HG03521 (cell line): ENCODE measurements around the gene FANCC.

Experiments
- ATAC-seq: cut with Tn5 transposase; IDR thresholded peaks from one replicate; pipeline ENCODE4 v1.9.1; 2021; ENCODE audit warnings: mild to moderate bottlenecking, moderate library complexity; ENCODE audit not compliant: unreplicated experiment

FANCC gene

DNA sequence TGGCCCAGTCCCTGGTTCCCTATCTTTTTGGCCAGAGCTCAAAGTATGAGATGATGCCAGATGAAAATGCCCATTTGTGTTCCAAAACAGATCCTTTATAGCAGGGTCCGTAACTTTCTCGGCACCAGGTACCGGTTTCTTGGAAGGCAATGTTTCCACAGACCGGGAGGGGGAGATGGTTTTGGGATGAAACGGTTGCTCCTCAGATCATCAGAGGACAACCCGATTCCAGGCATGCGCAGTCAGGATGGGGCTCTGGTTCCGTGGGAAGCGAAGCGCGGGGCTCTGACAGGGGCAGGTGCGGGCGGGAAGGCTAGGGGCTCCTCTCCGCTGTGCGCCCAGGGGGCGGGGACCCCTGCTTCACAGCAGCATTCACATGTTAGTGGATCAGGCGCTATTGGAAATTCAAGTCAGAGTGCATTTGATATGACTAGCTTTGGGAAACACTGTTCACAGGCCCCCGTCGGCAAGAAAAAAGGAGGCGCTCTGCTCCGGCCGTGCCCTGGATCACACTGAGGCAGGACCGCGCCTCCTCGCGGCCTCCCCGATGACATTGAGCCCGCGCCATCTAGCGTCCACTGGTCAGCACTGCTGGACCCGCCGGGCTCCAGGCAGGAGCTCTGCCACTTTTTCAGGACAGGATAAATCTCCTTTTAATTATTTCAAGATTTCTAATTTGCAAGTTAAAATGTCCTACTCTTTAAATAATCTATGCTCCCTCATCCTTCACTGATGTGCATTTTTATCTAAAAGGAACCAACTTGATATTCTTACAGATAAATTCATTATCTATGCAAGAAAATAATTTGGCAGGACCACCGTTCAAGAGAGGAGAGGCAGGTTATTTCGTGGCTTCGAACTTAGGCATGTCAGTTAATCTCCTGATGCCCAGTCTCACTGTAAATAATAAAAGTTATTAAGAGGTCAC lies 190.0 kb downstream of the FANCC start:
- peak; percentile 50 for ATAC-seq

DNA sequence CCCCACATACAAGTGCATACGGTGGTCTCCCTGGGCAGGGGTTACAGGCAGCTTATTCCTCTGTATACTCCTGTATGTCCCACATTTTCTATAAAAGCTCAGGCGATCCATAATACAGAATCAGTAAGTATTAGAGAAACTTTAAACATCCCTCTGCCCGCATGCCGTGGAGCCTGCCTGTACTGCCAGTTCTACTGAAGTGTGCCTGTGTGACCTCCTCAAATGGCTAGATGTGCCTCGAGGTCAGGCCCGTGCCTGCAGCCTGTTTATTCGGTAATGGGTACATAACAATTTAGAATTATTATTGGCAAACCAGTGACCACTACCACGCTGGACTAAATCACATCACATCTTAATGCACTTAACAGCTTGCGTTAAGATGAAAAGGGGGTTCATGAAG lies 190.8 kb downstream of the FANCC start:
- ATAC-seq, result no peak

DNA sequence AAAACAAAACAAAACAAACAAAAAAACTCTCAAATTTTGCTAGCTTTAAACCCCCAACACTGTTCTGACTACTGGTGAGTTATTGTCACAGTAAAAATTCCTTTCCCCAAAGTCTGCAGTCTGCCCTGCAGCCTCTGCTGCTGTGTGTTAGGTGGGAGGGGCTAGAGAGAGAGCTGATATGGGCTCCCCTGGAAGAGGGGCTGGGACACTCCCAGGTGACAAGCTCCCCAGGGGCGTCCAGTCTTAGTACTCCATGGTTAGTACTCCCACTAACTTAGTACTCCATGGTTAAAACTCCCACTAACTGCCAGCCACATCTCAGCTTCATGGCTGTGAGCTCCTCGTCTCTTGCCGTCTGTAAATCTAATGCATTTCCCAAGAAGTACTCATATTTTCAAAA lies 191.9 kb downstream of the FANCC start:
- no peak for ATAC-seq

DNA sequence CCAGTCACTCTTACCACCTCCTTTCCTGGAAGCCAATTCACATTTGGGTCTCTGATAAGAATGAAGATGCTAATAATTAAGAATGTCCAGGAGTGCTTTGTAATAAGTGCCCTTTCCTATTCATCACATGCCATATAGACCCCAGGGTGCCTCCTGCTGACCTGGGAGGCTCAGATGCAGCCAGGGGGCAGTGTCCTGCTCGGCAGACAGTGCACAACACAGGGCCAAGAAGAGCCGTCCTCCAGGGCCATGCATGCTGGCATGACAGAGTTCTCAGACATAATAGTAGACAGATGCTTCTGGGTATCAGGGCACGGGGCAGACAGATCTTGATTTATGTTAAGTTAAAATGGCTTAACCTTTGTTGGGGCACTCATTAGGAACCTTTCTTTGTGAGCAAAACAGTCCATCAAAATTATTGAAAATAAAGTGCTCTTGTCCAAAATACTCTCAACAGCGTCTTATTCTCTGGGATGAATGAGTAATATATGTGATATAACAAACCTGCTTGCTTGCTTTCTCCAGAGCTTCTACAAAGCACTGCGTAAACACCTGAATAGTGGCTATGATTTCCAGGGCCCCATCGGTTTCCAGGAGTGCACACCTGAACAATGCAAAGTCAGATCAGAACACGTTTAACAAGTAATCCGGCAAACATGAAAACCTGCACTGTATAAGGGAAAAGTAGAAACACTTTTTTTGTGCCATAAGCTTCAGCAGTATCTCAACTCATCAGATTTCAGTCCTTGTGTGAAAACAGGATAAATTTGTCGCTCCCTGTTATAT lies 192.7 kb downstream of the FANCC start:
- ATAC-seq, result no peak

GRCh38 chr9:95120781-95121370 lies 196.6 kb downstream of the FANCC start:
- ATAC-seq, result no peak

GRCh38 chr9:95118596-95118995 lies 198.9 kb downstream of the FANCC start:
- ATAC-seq, result no peak

- ATAC-seq, result no peak
Measured at GRCh38 chr9:95116808-95117204, 200.7 kb downstream of the FANCC start.

DNA sequence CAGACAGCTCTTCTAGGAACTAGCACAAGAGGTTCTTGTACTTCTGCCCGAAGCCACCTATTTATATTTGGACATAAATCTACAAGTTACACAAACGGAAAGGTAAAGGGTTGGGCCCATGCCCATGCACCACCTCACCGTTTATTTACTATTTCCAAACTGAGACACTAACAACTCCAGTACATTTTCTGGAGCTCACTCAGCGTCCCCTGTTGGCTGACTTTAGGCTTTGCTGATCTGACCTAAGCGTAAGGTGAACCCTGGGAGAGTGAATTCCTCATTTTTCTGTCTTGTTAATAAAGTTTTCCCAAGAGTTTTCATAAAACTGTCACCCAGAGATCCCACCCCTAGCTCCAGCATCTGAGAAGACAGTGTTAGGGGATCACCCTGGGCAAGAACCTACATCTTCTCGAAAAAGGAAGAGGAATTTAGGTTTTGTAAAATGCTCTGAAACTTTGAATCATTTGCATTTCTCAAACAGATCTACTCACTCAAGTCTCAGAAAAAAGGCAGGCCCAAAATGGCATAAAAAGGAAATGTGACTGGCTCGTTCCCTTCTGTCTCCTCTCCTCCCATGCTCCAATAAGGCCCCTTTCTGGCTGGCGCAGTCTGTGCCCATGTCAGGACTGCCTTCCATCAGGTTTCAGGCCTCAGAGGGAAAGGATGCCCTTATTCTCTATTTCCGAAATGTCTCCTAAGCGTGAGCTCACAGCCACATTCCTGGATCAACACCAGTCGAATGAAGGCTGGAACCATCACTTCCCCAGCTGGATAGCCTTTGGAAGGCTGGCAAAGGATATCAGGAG lies 201.3 kb downstream of the FANCC start:
- ATAC-seq, result no peak

- no peak for ATAC-seq
Measured at GRCh38 chr9:95115104-95115503, 202.4 kb downstream of the FANCC start.

DNA sequence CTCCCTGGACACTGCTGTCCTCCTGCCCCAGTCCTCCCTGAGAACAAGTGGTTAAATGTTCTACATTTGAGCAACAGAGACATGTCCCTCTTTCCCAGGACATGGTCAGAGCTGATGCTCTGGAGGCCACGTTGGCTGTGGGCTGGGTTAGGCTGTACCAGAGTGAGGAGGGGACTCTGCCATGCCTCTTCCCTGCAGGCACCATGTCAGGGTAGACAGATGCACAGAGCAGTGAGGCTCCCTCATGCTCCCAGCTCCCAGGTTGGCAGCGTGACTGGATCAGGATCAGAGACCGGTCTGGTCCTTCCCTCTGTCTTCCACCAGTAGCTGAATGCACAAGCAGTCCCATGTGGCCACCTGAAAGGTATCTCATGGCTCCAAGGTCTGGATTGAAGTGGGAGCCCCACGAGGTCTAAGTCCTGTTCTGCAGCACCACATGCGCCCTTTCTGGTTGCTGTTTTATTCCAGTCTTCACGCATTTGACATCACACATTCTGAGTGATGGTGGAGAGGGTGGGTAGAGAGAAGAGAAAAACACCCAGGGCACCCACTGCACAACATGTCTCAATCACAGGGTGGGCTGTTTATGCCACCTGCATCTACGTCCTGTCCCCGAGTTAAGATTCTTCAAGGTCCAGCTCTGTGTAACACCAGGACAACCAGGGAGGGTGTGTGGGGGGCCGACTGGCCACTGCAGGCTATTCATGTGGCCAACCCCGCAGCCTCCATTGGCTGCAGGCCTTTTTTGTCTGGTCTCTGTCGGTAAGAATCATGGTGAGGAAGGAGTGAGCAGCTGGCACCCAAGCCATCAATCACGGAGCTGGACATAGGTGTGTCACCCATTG lies 204.9 kb downstream of the FANCC start:
- ATAC-seq, result no peak

GRCh38 chr9:95111716-95112115 lies 205.8 kb downstream of the FANCC start:
- no peak for ATAC-seq

GRCh38 chr9:95110921-95111525 lies 206.5 kb downstream of the FANCC start:
- no peak for ATAC-seq

DNA sequence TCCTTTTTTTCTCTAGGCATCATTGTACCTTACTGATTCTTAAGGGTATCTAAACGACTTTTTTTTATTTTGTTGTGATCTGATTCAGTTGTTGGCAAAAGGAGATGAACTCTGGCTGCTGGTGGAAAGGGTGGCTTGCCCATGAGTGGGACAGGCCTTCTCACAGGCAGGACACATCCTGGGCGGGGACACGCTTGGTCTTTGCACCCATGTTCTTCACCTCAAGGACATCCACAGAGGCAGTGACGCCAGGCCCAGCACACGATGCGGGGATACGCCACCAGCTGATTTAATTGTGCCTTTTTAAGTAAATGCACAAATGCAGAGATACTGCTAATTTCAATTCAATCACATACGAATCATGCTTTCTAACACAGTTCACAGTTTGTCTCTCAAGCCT lies 208.1 kb downstream of the FANCC start:
- no peak for ATAC-seq

DNA sequence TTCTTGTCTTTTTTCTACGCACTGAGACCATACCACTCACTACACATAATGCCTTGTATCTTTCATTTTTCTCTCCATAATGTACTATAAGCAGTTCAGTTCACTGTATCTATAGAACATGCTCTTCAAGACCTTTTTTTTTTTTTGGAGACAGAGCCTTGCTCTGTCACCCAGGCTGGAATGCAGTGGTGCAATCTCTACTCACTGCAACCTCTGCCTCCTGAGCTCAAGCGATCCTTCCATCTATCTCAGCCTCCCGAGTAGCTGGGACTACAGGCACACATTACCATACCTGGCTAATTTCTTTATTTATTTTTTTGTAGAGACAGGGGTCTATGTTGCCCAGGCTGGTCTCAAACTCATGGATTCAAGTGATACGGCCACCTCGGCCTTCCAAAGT lies 208.7 kb downstream of the FANCC start:
- ATAC-seq, result no peak

DNA sequence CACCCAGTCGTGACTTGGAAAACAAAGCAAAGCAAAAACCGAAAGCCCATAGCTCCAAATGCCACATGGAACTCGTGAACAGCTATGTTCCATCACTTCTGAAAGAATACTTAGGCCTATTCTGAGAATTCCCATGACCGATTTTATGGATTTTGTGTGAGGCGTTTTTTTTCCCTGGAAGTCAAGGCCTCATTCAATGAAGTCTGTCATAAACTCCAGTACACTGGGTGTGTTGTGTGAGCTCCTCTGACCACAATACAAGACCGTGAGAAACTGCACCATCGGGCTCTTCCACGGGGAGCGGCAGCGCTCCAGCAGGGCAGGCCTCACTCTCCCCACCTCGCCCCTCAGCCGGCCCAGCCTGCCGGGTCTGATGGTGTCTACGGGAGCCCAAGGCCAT lies 209.5 kb downstream of the FANCC start:
- ATAC-seq, result no peak

DNA sequence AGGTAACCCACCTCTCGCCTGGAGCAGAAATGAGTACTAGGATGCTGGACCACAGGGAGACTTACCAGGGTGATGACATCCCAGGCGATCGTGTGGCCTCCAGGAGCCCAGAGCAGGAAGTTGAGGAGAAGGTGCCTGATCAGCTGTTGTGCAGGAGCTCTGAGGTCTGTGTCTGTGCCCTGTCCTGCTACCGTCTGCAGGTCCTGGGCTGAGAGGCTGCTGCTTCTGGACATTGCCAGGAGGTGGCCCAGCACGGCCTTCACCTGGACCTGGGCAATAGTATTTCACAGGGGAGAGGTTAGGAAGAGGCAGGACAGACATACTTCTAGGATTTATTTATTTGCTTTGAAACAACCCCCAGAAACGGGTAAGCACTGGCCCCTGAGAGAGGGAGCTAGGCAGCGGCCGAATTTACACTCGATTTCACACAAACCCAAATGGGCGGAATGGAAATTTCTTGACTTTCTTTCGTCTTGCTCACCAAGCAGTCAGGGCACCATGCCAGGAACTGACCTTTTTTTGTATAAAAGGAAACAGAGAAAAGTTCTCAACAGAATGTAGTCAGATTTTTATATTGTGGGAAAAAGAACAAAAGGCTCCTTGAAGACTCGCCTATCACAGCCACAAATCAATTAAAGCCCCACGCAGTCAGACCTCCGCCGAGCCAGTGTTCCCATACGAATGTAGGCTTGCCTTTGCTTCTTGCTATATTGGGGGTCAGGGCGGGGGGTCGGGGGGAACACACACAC lies 210.3 kb downstream of the FANCC start:
- no peak for ATAC-seq

GRCh38 chr9:95105519-95106287 lies 211.8 kb downstream of the FANCC start:
- no peak for ATAC-seq

DNA sequence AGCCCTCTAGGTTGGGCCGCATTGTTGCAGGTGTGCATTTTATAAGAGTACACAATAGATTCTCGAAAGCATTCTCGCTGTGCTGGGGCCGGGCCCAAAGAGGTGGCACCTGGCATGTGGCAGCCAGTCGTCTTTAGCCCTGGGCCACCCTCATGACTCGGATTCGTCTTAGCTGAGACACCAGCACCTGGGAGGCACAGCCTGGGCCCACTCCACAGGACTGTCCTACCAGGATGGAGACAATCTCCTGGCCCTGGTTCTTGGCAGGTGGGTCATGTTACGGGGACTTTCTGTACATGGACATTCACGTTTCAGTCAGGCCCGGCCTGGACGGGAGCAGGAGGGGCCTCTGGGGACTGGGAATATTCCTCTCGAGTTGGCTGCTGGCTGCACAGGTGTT lies 212.5 kb downstream of the FANCC start:
- ATAC-seq, result no peak
